Stimulated activated CD4-positive, alpha-beta T cell treated with anti-CD3 and anti-CD28 coated beads, Interleukin-1b, Interleukin-23, amount 100 ng/mL, for 24 hours (primary cell): ENCODE results near the gene IFIT2.
"Not testable (repeated sequence)": the region's sequence is repeated elsewhere in the genome, so short reads cannot be mapped to it uniquely, and the experiment has no call there.

Source experiments
- DNase-seq, 4 experiments: peaks; one replicate each; pipeline ENCODE4 v3.0.0-alpha.2; 2020; ENCODE audit warnings: low read depth in 4 of 4, low spot score in 1 of 4

IFIT2 gene

GRCh38 chr10:89338713-89339112, 36.9 kb downstream of the IFIT2 start:
- no peak for DNase-seq

- no peak for DNase-seq
Observed at GRCh38 chr10:89339875-89340274, 38.0 kb downstream of the IFIT2 start.

GRCh38 chr10:89341649-89342048, 39.8 kb downstream of the IFIT2 start:
- DNase-seq, result no peak

GRCh38 chr10:89342206-89342958, 40.5 kb downstream of the IFIT2 start:
- no peak for DNase-seq

- DNase-seq, result no peak
Observed at GRCh38 chr10:89343089-89343767, 41.4 kb downstream of the IFIT2 start.

GRCh38 chr10:89344156-89344555, 42.3 kb downstream of the IFIT2 start:
- no peak for DNase-seq

GRCh38 chr10:89345367-89346000, 43.6 kb downstream of the IFIT2 start:
- no peak for DNase-seq

GRCh38 chr10:89346405-89347254, 44.8 kb downstream of the IFIT2 start:
- DNase-seq, result no peak

GRCh38 chr10:89347701-89348457, 46.0 kb downstream of the IFIT2 start:
- DNase-seq, result no peak

GRCh38 chr10:89348481-89348880, 46.6 kb downstream of the IFIT2 start:
- no peak for DNase-seq

GRCh38 chr10:89348975-89349374, 47.1 kb downstream of the IFIT2 start:
- DNase-seq, result no peak

GRCh38 chr10:89350631-89351315, 48.9 kb downstream of the IFIT2 start:
- DNase-seq, result not testable (repeated sequence)

GRCh38 chr10:89351412-89351779, 49.5 kb downstream of the IFIT2 start:
- DNase-seq, result no peak

- no peak for DNase-seq
Observed at GRCh38 chr10:89351780-89352597, 50.1 kb downstream of the IFIT2 start.

- no peak for DNase-seq
Observed at GRCh38 chr10:89352802-89353201, 51.0 kb downstream of the IFIT2 start.

- no peak for DNase-seq
Observed at GRCh38 chr10:89355394-89355931, 53.6 kb downstream of the IFIT2 start.

- no peak for DNase-seq
Observed at GRCh38 chr10:89357096-89357495, 55.2 kb downstream of the IFIT2 start.

- DNase-seq, result no peak
Observed at GRCh38 chr10:89357975-89358374, 56.1 kb downstream of the IFIT2 start.
